Nephron progenitor cell (in vitro differentiated cells): ENCODE results near the gene RNF146.

ENCODE experiments used
- DNase-seq: peaks from one replicate; pipeline ENCODE4 v3.0.0; 2021
- H3K27ac Mint-ChIP-seq: 2 replicates; pipeline ENCODE4 v1.8.0; 2021; ENCODE audit warnings: mild to moderate bottlenecking, moderate library complexity, mixed read lengths
- H3K27me3 Mint-ChIP-seq: 2 replicates; pipeline ENCODE4 v1.8.0; 2021; ENCODE audit warnings: mild to moderate bottlenecking, low read depth, mixed read lengths; ENCODE audit not compliant: poor library complexity
- H3K36me3 Mint-ChIP-seq: 2 replicates; pipeline ENCODE4 v1.8.0; 2021; ENCODE audit warnings: low read depth, mixed read lengths
- H3K4me1 Mint-ChIP-seq: 2 replicates; pipeline ENCODE4 v1.8.0; 2021; ENCODE audit warnings: mixed read lengths
- H3K4me3 Mint-ChIP-seq: 2 replicates; pipeline ENCODE4 v1.8.0; 2021; ENCODE audit warnings: mild to moderate bottlenecking, moderate library complexity, mixed read lengths
- H3K9me3 Mint-ChIP-seq: 2 replicates; pipeline ENCODE4 v1.8.0; 2021; ENCODE audit warnings: mild to moderate bottlenecking, moderate library complexity, mixed read lengths
- TF ChIP-seq, protein P1 (sequence below): fragments of 200-600 bp; sonication (generic); IDR thresholded peaks from 2 replicates; pipeline ENCODE4 v1.5.0; 2021; ENCODE audit warnings: antibody characterized with exemption

The RNF146 gene

GRCh38 chr6:127277878-127278843 lies 11.5 kb downstream of the RNF146 start:
- no peak for DNase-seq
- Mint-ChIP-seq H3K4me1 (peaks cover 5% of the 10 kb centered on the region), H3K4me3 (no peak overlapping the region), H3K27me3 (no peaks in the 10 kb centered on the region), H3K9me3 (no peaks in the 10 kb centered on the region), H3K27ac (no peak overlapping the region), H3K36me3 (peaks cover 33% of the 10 kb centered on the region)
- TF ChIP-seq, protein P1, sequence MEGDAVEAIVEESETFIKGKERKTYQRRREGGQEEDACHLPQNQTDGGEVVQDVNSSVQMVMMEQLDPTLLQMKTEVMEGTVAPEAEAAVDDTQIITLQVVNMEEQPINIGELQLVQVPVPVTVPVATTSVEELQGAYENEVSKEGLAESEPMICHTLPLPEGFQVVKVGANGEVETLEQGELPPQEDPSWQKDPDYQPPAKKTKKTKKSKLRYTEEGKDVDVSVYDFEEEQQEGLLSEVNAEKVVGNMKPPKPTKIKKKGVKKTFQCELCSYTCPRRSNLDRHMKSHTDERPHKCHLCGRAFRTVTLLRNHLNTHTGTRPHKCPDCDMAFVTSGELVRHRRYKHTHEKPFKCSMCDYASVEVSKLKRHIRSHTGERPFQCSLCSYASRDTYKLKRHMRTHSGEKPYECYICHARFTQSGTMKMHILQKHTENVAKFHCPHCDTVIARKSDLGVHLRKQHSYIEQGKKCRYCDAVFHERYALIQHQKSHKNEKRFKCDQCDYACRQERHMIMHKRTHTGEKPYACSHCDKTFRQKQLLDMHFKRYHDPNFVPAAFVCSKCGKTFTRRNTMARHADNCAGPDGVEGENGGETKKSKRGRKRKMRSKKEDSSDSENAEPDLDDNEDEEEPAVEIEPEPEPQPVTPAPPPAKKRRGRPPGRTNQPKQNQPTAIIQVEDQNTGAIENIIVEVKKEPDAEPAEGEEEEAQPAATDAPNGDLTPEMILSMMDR: no peak

DNA sequence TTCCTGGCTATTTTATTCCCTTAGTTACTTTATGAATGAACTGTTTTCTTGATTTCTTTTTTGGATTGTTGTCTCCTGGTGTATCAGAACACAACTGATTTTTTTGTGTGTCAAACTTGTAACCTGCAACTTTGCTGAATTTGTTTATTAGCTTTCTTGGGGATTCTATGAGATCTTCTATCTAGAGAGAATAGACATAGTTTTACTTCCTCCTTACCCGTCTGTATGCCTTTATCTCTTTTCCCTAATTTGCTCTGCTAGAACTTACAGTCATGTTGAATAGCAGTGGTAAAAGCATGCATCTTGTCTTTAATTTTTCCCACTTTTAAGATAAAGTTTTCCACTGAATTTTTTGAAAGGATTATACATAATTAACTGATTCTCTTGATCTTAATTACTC lies 13.2 kb downstream of the RNF146 start:
- Mint-ChIP-seq H3K4me1 (peaks cover 1% of the 10 kb centered on the region), H3K9me3 (no peaks in the 10 kb centered on the region), H3K27ac (peak overlapping the region; percentile 73), H3K36me3 (peaks cover 33% of the 10 kb centered on the region), H3K4me3 (no peak overlapping the region), H3K27me3 (no peaks in the 10 kb centered on the region)
- TF ChIP-seq, protein P1: no peak
- DNase-seq: no peak

GRCh38 chr6:127282184-127282583 lies 15.5 kb downstream of the RNF146 start:
- DNase-seq: no peak
- peaks cover 51% of the 10 kb centered on the region for H3K36me3 Mint-ChIP-seq
- TF ChIP-seq, protein P1: no peak
- no peaks in the 10 kb centered on the region for H3K4me1 Mint-ChIP-seq
- no peaks in the 10 kb centered on the region for H3K27me3 Mint-ChIP-seq
- no peak overlapping the region for H3K4me3 Mint-ChIP-seq
- peak overlapping the region; percentile 9 for H3K27ac Mint-ChIP-seq
- H3K9me3 Mint-ChIP-seq: no peaks in the 10 kb centered on the region

- Mint-ChIP-seq H3K27me3 (no peaks in the 10 kb centered on the region), H3K4me3 (no peak overlapping the region), H3K4me1 (peaks cover 13% of the 10 kb centered on the region), H3K36me3 (peaks cover 51% of the 10 kb centered on the region), H3K9me3 (no peaks in the 10 kb centered on the region), H3K27ac (no peak overlapping the region)
- TF ChIP-seq, protein P1: no peak
- no peak for DNase-seq
Measured at GRCh38 chr6:127288705-127289104, 22.0 kb downstream of the RNF146 start.

- no peak for DNase-seq
- Mint-ChIP-seq H3K9me3 (no peaks in the 10 kb centered on the region), H3K4me1 (peaks cover 13% of the 10 kb centered on the region), H3K36me3 (peaks cover 55% of the 10 kb centered on the region), H3K4me3 (no peak overlapping the region), H3K27ac (peak overlapping the region; percentile 64), H3K27me3 (no peaks in the 10 kb centered on the region)
- TF ChIP-seq, protein P1: no peak
Measured at GRCh38 chr6:127289934-127290333, 23.3 kb downstream of the RNF146 start.
